Subcutaneous preadipocyte (primary cell): ENCODE data around the gene ZNF512. TPM values are rescaled to one million over a fixed set of nuclear protein-coding genes. Genes with fewer than 3 reads are reported as not detected.

Source experiments
- small RNA-seq: library from RNA; depleted of rRNA; stranded (forward); fragments of <200 nt; gene quantifications from one replicate; pipeline ENCODE3, GENCODE V24; 2012
- total RNA-seq: library from RNA; depleted of rRNA; stranded (reverse); fragments of >200 nt; gene quantifications from 2 replicates; pipeline ENCODE4 v1.2.3, GENCODE V29; 2012

The ZNF512 gene
- total RNA-seq = 16.5 and 22.7 TPM in 2 replicates

DNA sequence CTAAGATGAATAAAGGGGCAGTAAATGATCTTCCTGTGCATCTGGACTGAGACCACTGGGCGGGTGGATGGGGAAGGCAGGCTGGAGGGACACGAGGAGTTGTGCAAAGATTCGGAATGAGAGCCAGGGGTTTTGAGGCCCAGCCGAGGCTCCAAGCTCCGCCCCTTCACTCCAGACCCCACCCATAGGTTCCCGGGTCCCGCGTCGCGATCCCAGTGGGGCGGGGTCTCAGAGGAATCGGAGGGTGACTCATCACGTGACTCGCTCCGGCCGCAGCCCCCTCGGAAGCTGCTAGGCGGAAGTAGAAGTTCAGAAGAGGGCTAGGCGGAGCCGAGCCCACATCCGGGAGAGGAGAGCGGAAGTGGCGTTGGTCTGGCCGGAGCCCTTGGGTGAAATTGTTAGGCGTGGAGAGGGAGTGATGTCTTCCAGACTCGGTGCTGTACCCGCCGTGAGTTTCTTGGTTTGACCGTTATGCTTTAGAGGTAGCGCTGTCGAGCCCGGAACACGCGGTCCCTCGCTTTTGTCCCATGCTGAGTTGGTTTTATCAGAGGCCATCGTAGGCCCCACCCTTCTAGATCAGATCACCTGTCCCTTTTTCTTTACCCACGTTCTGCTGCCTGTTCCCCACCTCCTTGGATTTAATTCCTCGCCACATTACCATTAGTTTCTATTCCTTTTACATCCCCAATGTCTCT is at the start of gene ZNF512:
TSS of gene ZNF512 (plus strand) at position 348 of the 695 bp plus-strand sequence. CDS start at position 419, 71 bp downstream.

GRCh38 chr2:27628767-27629709 is 46.2 kb downstream of the ZNF512 start, which contains the start of the genes CCDC121 and GPN1:
TSS of gene CCDC121 (minus strand) at chr2:27629012. CDS start at chr2:27627799, 1,213 bp downstream.
TSS of gene GPN1 (plus strand) at chr2:27629050. CDS start at chr2:27629059, 9 bp downstream.

DNA sequence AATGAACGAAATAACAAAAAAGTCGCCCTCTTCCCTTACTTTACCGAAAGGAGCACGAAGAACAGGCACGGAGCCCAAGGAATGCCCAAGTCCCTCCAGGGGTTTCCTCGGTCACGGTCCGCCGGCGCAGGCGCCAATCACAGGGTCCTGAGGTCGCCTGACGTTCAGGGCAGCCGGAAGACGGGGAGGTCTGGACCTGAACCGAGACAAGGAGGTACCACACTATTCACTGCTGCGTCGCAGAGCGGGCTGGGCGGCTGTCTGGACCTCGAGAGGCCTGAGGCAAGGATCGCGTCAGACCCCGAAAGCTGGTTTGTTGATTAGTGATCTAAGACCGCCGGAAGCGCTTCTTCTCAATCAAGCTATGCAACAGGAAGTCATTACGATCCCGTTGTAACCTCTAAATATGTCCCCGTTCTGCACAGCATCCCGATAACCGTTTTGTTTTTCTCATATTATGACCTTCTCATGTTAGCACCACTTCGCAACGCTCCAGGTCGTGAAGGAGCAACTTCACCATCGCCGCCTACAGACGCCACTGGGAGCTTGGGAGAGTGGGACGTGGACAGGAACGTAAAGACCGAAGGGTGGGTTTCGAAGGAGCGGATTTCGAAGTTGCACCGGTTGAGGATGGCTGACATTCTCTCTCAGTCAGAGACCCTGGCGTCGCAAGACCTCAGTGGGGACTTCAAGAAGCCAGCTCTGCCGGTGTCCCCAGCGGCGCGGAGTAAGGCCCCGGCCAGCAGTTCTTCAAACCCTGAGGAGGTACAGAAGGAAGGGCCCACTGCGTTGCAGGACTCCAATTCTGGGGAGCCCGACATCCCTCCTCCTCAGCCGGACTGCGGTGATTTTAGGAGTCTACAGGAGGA is 80.7 kb downstream of the ZNF512 start, which contains the start of the genes SLC4A1AP and SUPT7L:
TSS of gene SLC4A1AP (plus strand) at position 605 of the 869 bp plus-strand sequence. CDS start at position 631, 26 bp downstream.
TSS of gene SUPT7L (minus strand) at position 330 of the 869 bp plus-strand sequence. CDS start 1,422 bp downstream, outside the sequence.

Small RNAs within 50 kb of the gene (small RNA-seq; reads per million reads assigned to genes)
- not detected for gene RF00340

Other genes with a start within 250 kb of the ZNF512 start
- 40.4 and 54.9 TPM in 2 replicates for gene GTF3C2, start 226.3 kb upstream of the ZNF512 start, total RNA-seq
- gene EIF2B4, start 212.7 kb upstream of the ZNF512 start, total RNA-seq = 26.2 and 28.3 TPM in 2 replicates
- gene SNX17, start 212.4 kb upstream of the ZNF512 start, total RNA-seq = 134 and 139 TPM in 2 replicates
- 5.7 and 6.6 TPM in 2 replicates for gene ZNF513, start 202.3 kb upstream of the ZNF512 start, total RNA-seq
- gene PPM1G, start 173.5 kb upstream of the ZNF512 start, total RNA-seq = 73.5 and 102 TPM in 2 replicates
- 89.7 and 101 TPM in 2 replicates for gene NRBP1, start 154.4 kb upstream of the ZNF512 start, total RNA-seq
- 0.39 TPM in 1 of 2 replicates, not detected in the other for gene KRTCAP3, start 140.7 kb upstream of the ZNF512 start, total RNA-seq
- 26.6 and 27.6 TPM in 2 replicates for gene IFT172, start 93.3 kb upstream of the ZNF512 start, total RNA-seq
- gene FNDC4, start 87.8 kb upstream of the ZNF512 start, total RNA-seq = 8.4 and 11.0 TPM in 2 replicates
- gene GCKR, start 86.2 kb upstream of the ZNF512 start, total RNA-seq = 0.73 TPM in 1 of 2 replicates, not detected in the other
- 0.73 and 1.2 TPM in 2 replicates for gene CCDC121, start 46.0 kb downstream of the ZNF512 start, total RNA-seq
- 29.4 and 33.4 TPM in 2 replicates for gene GPN1, start 46.0 kb downstream of the ZNF512 start, total RNA-seq
- gene SUPT7L, start 80.6 kb downstream of the ZNF512 start, total RNA-seq = 20.3 and 31.2 TPM in 2 replicates
- 17.3 and 24.0 TPM in 2 replicates for gene SLC4A1AP, start 80.8 kb downstream of the ZNF512 start, total RNA-seq
- 69.8 TPM in 2 replicates for gene MRPL33, start 188.7 kb downstream of the ZNF512 start, total RNA-seq